GM10266 (cell line): Measurements from ENCODE around the gene PRDX3.

Experiments used
- DNase-seq: peaks from one replicate; pipeline ENCODE4 v3.0.0; 2012; ENCODE audit errors: extremely low spot score
- TF ChIP-seq, protein P1 (sequence below): IDR thresholded peaks from 2 replicates; pipeline ENCODE4 v1.5.1; 2012; ENCODE audit warnings: mild to moderate bottlenecking, low read depth; ENCODE audit not compliant: control insufficient read depth, insufficient read depth; ENCODE audit errors: missing control alignments

Gene PRDX3

DNA sequence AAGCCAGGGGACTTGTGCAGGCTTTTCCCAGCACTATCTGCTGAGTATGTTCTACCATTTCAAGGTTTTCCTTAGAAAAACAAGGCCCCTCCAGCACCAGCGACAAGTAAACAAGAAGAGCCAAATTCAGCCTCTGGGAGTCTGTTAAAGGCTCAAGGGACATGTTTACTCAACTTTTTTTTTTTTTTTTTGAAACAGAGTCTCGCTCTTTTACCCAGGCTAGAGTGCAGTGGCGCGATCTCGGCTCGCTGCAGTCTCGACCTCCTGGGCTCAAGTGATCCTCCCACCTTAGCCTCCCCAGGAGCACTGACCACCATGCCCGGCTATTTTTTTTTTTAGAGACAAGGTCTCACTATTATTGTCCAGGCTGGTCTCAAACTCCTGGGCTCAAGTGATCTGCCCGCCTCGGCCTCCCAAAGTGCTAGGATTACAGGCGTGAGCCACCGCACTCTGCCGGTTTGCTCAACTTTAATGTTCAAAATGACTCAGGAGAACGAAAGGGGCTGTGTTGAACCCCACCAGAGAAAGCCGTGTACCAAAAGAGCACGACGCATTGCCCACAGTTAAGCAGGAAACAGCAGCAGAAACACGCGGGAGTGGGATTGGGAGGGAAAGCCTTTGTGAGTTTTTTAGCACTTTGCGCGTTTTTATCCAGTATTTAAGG, 772 bp downstream of the PRDX3 start:
- TF ChIP-seq, protein P1, sequence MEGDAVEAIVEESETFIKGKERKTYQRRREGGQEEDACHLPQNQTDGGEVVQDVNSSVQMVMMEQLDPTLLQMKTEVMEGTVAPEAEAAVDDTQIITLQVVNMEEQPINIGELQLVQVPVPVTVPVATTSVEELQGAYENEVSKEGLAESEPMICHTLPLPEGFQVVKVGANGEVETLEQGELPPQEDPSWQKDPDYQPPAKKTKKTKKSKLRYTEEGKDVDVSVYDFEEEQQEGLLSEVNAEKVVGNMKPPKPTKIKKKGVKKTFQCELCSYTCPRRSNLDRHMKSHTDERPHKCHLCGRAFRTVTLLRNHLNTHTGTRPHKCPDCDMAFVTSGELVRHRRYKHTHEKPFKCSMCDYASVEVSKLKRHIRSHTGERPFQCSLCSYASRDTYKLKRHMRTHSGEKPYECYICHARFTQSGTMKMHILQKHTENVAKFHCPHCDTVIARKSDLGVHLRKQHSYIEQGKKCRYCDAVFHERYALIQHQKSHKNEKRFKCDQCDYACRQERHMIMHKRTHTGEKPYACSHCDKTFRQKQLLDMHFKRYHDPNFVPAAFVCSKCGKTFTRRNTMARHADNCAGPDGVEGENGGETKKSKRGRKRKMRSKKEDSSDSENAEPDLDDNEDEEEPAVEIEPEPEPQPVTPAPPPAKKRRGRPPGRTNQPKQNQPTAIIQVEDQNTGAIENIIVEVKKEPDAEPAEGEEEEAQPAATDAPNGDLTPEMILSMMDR: no peak
- no peak for DNase-seq

DNA sequence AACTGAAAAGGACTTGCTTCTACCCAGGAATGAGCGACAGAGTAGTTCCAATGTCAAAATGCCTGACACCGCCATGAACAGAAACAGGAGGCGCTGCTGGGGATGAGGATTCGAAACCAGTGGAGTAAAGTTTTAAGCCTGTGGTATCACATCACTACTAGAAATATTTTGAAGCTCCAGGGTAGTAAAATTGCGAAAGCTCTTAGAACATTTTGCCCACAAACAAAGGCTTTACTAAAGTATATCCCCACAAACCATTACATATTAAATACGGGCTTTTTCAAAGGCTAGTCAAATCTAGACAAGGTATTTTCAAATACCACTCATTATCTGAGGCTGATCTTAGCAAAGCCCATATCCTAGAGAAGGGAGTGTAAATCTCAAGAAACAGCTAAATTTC, 2.4 kb downstream of the PRDX3 start:
- DNase-seq: no peak

DNA sequence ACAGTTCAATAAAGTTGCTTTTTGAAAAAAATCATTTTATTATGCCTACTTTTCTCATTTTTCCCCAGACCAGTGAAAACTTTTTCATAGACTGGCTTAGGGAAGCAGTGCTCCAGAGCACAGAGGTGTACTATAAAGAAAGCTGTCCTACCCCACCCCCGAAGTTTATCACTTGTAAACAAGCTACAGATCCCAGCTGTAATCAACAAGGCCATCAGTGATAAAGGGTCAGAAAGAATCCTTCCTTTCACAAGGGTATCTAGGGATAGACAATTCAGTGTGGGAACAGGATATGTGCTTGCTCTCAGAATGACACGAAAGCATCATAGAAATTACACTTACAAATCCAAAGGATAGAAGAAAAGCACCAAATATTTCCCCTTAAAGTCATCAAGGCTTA, 4.5 kb downstream of the PRDX3 start:
- TF ChIP-seq, protein P1: no peak
- no peak for DNase-seq

More for the DNA sequence above, 2.4 kb downstream of the PRDX3 start:
- TF ChIP-seq, protein P1: no peak

DNA sequence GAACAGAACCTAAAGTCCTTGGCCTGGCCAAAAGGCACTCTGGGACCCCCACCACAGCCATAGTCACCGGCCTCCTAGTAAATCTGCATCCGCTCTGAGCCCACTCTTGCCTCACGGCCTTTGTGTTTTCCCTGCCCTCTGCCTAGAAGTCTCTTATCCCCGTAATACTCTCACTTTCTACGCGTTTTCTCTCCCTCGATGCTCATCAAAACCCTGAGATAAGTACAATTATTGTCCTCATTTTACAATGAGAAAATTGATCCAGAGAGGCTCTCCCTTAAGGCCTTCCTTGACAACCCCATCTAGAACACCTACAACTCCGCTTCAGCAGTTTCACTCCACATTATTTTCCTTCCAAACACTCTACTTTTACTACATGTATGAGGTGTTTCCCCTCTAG, 11.6 kb downstream of the PRDX3 start:
- TF ChIP-seq, protein P1: no peak
- no peak for DNase-seq

DNA sequence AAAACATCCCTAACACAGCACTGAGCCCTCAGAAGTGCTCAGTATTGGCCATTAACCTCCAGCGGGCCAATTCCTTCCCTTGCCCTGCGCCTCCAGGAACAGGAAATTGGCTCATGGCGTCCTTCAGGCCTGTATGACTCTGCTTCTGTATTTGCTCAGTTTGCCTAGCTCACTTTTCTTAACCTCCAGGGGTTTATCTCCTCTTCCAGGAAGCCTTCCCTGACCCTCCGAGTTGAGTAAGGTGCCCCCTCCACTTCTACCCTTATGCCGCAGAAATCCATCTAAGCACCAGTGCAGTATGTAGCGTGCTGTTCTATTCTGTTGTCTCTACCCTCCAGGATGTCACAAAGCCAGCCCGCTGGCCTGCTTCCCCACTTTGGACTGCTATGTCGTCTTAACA, 12.0 kb downstream of the PRDX3 start:
- DNase-seq: no peak
- TF ChIP-seq, protein P1: no peak

DNA sequence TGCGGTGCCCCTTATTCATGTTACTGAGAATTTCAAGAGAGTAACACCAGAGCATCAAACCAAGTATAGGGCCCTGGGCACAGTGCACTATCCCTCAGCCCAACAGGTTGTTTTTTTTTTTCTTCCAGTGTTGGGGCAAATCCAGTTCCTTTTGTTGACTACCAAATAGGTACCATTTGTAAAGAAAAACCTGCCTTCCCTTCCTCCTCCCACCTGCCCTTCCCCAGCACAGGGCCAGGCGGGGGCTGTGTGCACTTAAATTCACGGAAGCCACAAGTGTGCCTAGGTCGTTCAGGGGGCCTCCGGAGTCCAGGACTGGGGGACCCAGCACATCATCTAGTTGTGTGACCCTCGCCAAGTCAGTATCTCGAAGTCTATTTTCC, 12.5 kb downstream of the PRDX3 start:
- no peak for DNase-seq
- TF ChIP-seq, protein P1: no peak

DNA sequence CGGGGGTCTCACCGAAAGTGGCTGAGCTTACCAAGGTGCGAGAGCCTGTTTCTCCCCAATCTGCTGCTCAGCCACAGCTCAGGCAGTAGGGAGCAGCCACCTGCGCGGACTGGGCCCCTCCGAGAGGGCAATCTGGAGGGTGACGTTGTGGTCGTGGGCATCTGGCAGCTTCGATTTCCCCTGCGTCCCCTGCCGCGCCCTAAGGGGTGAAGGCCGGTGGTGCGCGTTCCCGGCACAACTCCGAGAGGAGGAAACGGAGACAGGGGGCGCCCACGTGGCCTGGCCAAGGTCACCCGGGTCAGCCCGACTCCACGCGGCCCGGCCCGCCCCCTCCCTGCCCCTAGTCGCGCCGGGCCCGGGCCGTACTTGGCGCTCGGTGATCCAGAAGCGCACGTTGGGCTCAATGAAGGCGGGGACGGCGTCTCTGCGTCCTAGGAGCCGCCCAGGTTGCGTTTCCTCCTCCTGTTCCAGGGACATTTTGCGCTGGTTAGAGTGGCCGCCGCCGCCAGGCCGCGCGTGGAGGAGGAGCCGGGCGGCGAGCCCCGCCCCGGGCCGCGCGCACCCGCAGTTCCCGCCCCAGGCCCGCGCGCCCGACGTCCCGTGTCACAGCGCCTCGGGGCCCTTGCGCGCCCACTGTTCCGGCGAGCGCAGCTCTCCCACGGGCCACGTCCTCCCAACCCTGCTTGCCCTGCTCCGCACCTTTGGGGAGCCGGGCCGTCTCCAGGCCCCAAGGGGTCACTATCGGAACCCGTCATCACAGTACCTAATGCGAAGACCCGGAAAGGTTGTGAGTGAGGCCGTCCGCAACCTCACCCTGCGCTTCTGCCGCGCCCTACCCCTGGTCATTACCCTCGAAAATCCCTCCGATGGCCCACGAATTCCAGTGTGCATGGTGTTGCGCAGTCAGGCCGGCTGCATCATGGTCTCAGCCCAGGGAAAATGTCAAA, 13.2 kb downstream of the PRDX3 start, which contains the start of gene SFXN4:
Gene SFXN4 (minus strand): TSS at position 544 of the 947 bp plus-strand sequence. CDS start 67 bp downstream, at position 477.
- peak; percentile 89 for DNase-seq
- TF ChIP-seq, protein P1: peak; percentile 34
